HCT116 (cell line): ENCODE results near the gene RFLNA. TPM values are rescaled to one million over a fixed set of nuclear protein-coding genes. Genes with fewer than 3 reads are reported as not detected.

Experiments used
- ATAC-seq: fragments of 200-7000 bp; cut with Tn5 transposase; 2 replicates; pipeline ENCODE4 v1.9.1; 2020; ENCODE audit warnings: mild to moderate bottlenecking, moderate library complexity
- BruUV-seq: library from RNA; stranded (reverse); fragments of 400-500 nt; replicated peaks from 2 replicates; lab custom pipeline; 2021; lab: Mats Ljungman, UMichigan
- CTCF ChIA-PET: fragments of 300-600 bp; sonication (Branson Sonifier 250); formaldehyde crosslinking; loops from one replicate; lab custom pipeline; 2021; ENCODE audit warnings: antibody characterized with exemption; lab: Charles Lee
- POLR2A ChIA-PET: fragments of 300-600, 350-600 bp; sonication (Branson Sonifier 250); formaldehyde crosslinking; loops from one replicate; lab custom pipeline; 2021; ENCODE audit warnings: antibody characterized with exemption; lab: Charles Lee
- RAD21 ChIA-PET, 2 experiments: fragments of 300-600 bp; sonication (Branson Sonifier 250); formaldehyde crosslinking; loops; one replicate each; lab custom pipeline; 2023; ENCODE audit warnings: low total read pairs in 2 of 2; ENCODE audit not compliant: uncharacterized antibody in 2 of 2, unreplicated experiment in 2 of 2, low non-redundant PET in 1 of 2; lab: Charles Lee
- DNase-seq: peaks from one replicate; pipeline ENCODE4 v3.0.0-alpha.2; 2010; ENCODE audit warnings: low read depth, low spot score
- H2AFZ ChIP-seq: fragments of 200-600 bp; shearing (Covaris generic), sonication (generic); 2 replicates; pipeline ENCODE4 v1.6.1; 2017; ENCODE audit warnings: low read depth, mixed run types, mixed read lengths, antibody characterized with exemption, low read length; ENCODE audit not compliant: poor library complexity, severe bottlenecking
- H3K27ac ChIP-seq: 2 replicates; pipeline ENCODE4 v1.5.1; 2012; ENCODE audit warnings: low read depth, low read length
- H3K27me3 ChIP-seq: fragments of 200-600 bp; sonication (generic); 2 replicates; pipeline ENCODE4 v1.6.1; 2016; ENCODE audit warnings: mixed run types, low read length, mixed read lengths; ENCODE audit not compliant: insufficient read depth
- H3K36me3 ChIP-seq, 2 experiments: fragments of 200-500 bp in 1 of 2; fragments of 200-600 bp in 1 of 2; sonication (Bioruptor generic) in 1 of 2; sonication (generic) in 1 of 2; 2 replicates each; pipeline versions ENCODE4 v1.5.1 to v1.6.1; 2014 to 2016; ENCODE audit warnings: low read length in 2 of 2, inconsistent platforms in 1 of 2, mixed read lengths in 1 of 2, mixed run types in 1 of 2; ENCODE audit not compliant: insufficient read depth in 2 of 2, control insufficient read depth in 1 of 2
- H3K4me1 ChIP-seq, 2 experiments: fragments of 200-600 bp in 1 of 2; sonication (generic) in 1 of 2; 2 replicates each; pipeline versions ENCODE4 v1.5.1 to v1.6.1; 2012 to 2017; ENCODE audit warnings: low read length in 2 of 2, inconsistent platforms in 1 of 2, mild to moderate bottlenecking in 1 of 2, mixed read lengths in 1 of 2, mixed run types in 1 of 2, moderate library complexity in 1 of 2; ENCODE audit not compliant: insufficient read depth in 2 of 2, control insufficient read depth in 1 of 2
- H3K4me2 ChIP-seq: fragments of 200-600 bp; sonication (generic); 2 replicates; pipeline ENCODE4 v1.6.1; 2017; ENCODE audit warnings: mixed run types, low read length, mixed read lengths
- H3K4me3 ChIP-seq, 2 experiments: fragments of 200-600 bp in 1 of 2; sonication (generic) in 1 of 2; replicated peaks in 1 of 2; 2 replicates each; pipeline ENCODE4 v1.5.1; 2011 to 2016; ENCODE audit warnings: low read length in 2 of 2, control low read depth in 1 of 2, low read depth in 1 of 2, mild to moderate bottlenecking in 1 of 2, mixed read lengths in 1 of 2, mixed run types in 1 of 2
- H3K79me2 ChIP-seq: fragments of 200-600 bp; sonication (generic); 2 replicates; pipeline ENCODE4 v1.6.1; 2017; ENCODE audit warnings: mild to moderate bottlenecking, mixed run types, low read length, moderate library complexity, mixed read lengths; ENCODE audit not compliant: insufficient read depth
- H3K9ac ChIP-seq: fragments of 200-600 bp; sonication (generic); 2 replicates; pipeline ENCODE4 v1.6.1; 2016; ENCODE audit warnings: low read length, mixed read lengths
- H3K9me2 ChIP-seq: fragments of 200-600 bp; sonication (generic), shearing (Covaris generic); 2 replicates; pipeline ENCODE4 v1.6.1; 2017; ENCODE audit warnings: mixed run types, mild to moderate bottlenecking, moderate library complexity; ENCODE audit not compliant: insufficient read depth
- H3K9me3 ChIP-seq, 2 experiments: fragments of 200-500 bp in 1 of 2; fragments of 200-600 bp in 1 of 2; sonication (Bioruptor generic) in 1 of 2; sonication (generic) in 1 of 2; 2 replicates each; pipeline ENCODE4 v1.6.1; 2014 to 2017; ENCODE audit warnings: low read length in 2 of 2, mixed read lengths in 2 of 2, inconsistent platforms in 1 of 2, low read depth in 1 of 2, mild to moderate bottlenecking in 1 of 2, mixed run types in 1 of 2, moderate library complexity in 1 of 2; ENCODE audit not compliant: control insufficient read depth in 1 of 2, insufficient read depth in 1 of 2
- H4K20me1 ChIP-seq: fragments of 200-600 bp; sonication (generic), shearing (Covaris generic); 2 replicates; pipeline ENCODE4 v1.6.1; 2017; ENCODE audit warnings: mixed run types, mild to moderate bottlenecking, moderate library complexity; ENCODE audit not compliant: insufficient read depth
- CEBPB ChIP-seq: IDR thresholded peaks from 2 replicates; pipeline ENCODE4 v1.6.1; 2012; ENCODE audit warnings: low read depth
- EGR1 ChIP-seq: IDR thresholded peaks from 2 replicates; pipeline ENCODE4 v1.6.1; 2012; ENCODE audit warnings: low read depth
- EZH2 ChIP-seq: fragments of 200-600 bp; sonication (generic); IDR thresholded peaks from 2 replicates; pipeline ENCODE4 v1.6.1; 2017; ENCODE audit warnings: antibody characterized with exemption, mixed run types
- JUND ChIP-seq: IDR thresholded peaks from 2 replicates; pipeline ENCODE4 v1.6.1; 2012
- POLR2AphosphoS5 ChIP-seq: IDR thresholded peaks from 2 replicates; pipeline ENCODE4 v1.6.1; 2011; ENCODE audit warnings: mild to moderate bottlenecking, low read depth, low read length, moderate library complexity
- RAD21 ChIP-seq: IDR thresholded peaks from 2 replicates; pipeline ENCODE4 v1.6.1; 2012; ENCODE audit warnings: low read depth, mild to moderate bottlenecking
- SP1 ChIP-seq: IDR thresholded peaks from 2 replicates; pipeline ENCODE4 v1.6.1; 2012; ENCODE audit warnings: low read depth
- SRF ChIP-seq: IDR thresholded peaks from 2 replicates; pipeline ENCODE4 v1.6.1; 2012; ENCODE audit warnings: low read depth
- TCF7L2 ChIP-seq: IDR thresholded peaks from 2 replicates; pipeline ENCODE4 v1.7.0; 2011; ENCODE audit warnings: borderline replicate concordance, inconsistent platforms; ENCODE audit not compliant: insufficient read depth, insufficient read length; ENCODE audit errors: extremely low read depth
- YY1 ChIP-seq: IDR thresholded peaks from 2 replicates; pipeline ENCODE4 v1.6.1; 2011; ENCODE audit warnings: low read length, low read depth, moderate library complexity, mild to moderate bottlenecking; ENCODE audit not compliant: insufficient replicate concordance; ENCODE audit errors: extremely low read depth
- ZFX ChIP-seq: fragments of 450-650 bp; IDR thresholded peaks from 2 replicates; pipeline ENCODE4 v1.6.1; 2017
- intact Hi-C: fragments of 100-400 bp; cut with micrococcal nuclease; formaldehyde crosslinking; loops from 2 replicates; pipeline ENCODE4 v1.10.0; 2022
- total RNA-seq: library from RNA; stranded (reverse); gene quantifications from one replicate; pipeline ENCODE4 v1.2.1, GENCODE V29; 2021; ENCODE audit not compliant: unreplicated experiment
- TF ChIP-seq, protein P1 (sequence below): IDR thresholded peaks from 2 replicates; pipeline ENCODE4 v1.6.1; 2012
- TF ChIP-seq, protein P2 (sequence below), 3 experiments: fragments of 200-600 bp in 1 of 3; sonication (generic) in 1 of 3; IDR thresholded peaks in 2 of 3; conservative IDR thresholded peaks in 1 of 3; 2 replicates each; pipeline ENCODE4 v1.5.1; 2012 to 2017; ENCODE audit warnings: low read depth in 2 of 3, low read length in 2 of 3, antibody characterized with exemption in 1 of 3, borderline replicate concordance in 1 of 3, control low read depth in 1 of 3, mild to moderate bottlenecking in 1 of 3, mixed read lengths in 1 of 3, mixed run types in 1 of 3, moderate library complexity in 1 of 3; ENCODE audit not compliant: insufficient read depth in 1 of 3
- TF ChIP-seq, protein P3 (sequence below): IDR thresholded peaks from 2 replicates; pipeline ENCODE4 v1.6.1; 2011; ENCODE audit warnings: mild to moderate bottlenecking, low read length, moderate library complexity; ENCODE audit not compliant: insufficient replicate concordance; ENCODE audit errors: extremely low read depth
- TF ChIP-seq, protein P4 (sequence below): IDR thresholded peaks from 2 replicates; pipeline ENCODE4 v1.6.1; 2012; ENCODE audit warnings: low read depth

The RFLNA gene
- total RNA-seq, 1 experiment from 2014 or later, result not detected

DNA sequence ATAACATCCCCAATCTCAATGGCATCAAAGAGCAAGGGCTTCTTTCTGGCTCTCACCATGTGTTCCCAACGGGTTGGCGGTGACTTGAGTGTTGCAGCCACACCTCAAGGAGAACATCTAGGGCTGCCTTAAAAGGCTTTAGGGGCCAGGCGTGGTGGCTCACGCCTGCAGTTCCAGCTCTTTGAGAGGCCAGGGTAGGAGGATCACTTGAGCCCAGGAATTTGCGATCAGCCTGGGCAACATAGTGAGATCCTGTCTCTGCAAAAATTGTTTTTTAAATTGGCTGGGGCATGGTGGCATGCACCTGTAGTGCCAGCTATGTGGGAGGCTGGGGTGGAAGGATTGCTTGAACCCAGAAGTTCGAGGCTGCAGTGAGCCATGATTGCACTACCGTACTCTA lies 14.9 kb downstream of the RFLNA start:
- TF ChIP-seq EGR1 (no peak), JUND (no peak), EZH2 (no peak), YY1 (no peak), TCF7L2 (no peak), ZFX (no peak), SRF (no peak), RAD21 (no peak), POLR2AphosphoS5 (no peak), SP1 (no peak), CEBPB (no peak)
- TF ChIP-seq, protein P1, sequence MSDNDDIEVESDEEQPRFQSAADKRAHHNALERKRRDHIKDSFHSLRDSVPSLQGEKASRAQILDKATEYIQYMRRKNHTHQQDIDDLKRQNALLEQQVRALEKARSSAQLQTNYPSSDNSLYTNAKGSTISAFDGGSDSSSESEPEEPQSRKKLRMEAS, result no peak
- TF ChIP-seq, protein P2, sequence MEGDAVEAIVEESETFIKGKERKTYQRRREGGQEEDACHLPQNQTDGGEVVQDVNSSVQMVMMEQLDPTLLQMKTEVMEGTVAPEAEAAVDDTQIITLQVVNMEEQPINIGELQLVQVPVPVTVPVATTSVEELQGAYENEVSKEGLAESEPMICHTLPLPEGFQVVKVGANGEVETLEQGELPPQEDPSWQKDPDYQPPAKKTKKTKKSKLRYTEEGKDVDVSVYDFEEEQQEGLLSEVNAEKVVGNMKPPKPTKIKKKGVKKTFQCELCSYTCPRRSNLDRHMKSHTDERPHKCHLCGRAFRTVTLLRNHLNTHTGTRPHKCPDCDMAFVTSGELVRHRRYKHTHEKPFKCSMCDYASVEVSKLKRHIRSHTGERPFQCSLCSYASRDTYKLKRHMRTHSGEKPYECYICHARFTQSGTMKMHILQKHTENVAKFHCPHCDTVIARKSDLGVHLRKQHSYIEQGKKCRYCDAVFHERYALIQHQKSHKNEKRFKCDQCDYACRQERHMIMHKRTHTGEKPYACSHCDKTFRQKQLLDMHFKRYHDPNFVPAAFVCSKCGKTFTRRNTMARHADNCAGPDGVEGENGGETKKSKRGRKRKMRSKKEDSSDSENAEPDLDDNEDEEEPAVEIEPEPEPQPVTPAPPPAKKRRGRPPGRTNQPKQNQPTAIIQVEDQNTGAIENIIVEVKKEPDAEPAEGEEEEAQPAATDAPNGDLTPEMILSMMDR (IDR thresholded peaks at IDR 0.05 in 2 of 3, conservative IDR thresholded peaks at IDR 0.05 in 1 of 3; ENCODE audit: borderline replicate concordance in 1 of 3, insufficient read depth in 1 of 3, low read depth in 2 of 3, low read length in 2 of 3), result no peak
- TF ChIP-seq, protein P3, sequence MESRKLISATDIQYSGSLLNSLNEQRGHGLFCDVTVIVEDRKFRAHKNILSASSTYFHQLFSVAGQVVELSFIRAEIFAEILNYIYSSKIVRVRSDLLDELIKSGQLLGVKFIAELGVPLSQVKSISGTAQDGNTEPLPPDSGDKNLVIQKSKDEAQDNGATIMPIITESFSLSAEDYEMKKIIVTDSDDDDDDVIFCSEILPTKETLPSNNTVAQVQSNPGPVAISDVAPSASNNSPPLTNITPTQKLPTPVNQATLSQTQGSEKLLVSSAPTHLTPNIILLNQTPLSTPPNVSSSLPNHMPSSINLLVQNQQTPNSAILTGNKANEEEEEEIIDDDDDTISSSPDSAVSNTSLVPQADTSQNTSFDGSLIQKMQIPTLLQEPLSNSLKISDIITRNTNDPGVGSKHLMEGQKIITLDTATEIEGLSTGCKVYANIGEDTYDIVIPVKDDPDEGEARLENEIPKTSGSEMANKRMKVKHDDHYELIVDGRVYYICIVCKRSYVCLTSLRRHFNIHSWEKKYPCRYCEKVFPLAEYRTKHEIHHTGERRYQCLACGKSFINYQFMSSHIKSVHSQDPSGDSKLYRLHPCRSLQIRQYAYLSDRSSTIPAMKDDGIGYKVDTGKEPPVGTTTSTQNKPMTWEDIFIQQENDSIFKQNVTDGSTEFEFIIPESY, result no peak
- TF ChIP-seq, protein P4, sequence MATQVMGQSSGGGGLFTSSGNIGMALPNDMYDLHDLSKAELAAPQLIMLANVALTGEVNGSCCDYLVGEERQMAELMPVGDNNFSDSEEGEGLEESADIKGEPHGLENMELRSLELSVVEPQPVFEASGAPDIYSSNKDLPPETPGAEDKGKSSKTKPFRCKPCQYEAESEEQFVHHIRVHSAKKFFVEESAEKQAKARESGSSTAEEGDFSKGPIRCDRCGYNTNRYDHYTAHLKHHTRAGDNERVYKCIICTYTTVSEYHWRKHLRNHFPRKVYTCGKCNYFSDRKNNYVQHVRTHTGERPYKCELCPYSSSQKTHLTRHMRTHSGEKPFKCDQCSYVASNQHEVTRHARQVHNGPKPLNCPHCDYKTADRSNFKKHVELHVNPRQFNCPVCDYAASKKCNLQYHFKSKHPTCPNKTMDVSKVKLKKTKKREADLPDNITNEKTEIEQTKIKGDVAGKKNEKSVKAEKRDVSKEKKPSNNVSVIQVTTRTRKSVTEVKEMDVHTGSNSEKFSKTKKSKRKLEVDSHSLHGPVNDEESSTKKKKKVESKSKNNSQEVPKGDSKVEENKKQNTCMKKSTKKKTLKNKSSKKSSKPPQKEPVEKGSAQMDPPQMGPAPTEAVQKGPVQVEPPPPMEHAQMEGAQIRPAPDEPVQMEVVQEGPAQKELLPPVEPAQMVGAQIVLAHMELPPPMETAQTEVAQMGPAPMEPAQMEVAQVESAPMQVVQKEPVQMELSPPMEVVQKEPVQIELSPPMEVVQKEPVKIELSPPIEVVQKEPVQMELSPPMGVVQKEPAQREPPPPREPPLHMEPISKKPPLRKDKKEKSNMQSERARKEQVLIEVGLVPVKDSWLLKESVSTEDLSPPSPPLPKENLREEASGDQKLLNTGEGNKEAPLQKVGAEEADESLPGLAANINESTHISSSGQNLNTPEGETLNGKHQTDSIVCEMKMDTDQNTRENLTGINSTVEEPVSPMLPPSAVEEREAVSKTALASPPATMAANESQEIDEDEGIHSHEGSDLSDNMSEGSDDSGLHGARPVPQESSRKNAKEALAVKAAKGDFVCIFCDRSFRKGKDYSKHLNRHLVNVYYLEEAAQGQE, result no peak
- Histone ChIP-seq H3K27me3 (no peaks in the 10 kb centered on the region), H4K20me1 (no peaks in the 10 kb centered on the region), H3K9ac (no peak overlapping the region), H3K4me3 (no peak overlapping the region), H3K79me2 (no peaks in the 10 kb centered on the region), H2AFZ (no peak overlapping the region), H3K9me2 (no peaks in the 10 kb centered on the region), H3K36me3 (no peaks in the 10 kb centered on the region), H3K4me2 (no peak overlapping the region), H3K9me3 (no peaks in the 10 kb centered on the region), H3K4me1 (no peaks in the 10 kb centered on the region), H3K27ac (no peak overlapping the region)
- ChIA-PET POLR2A (no interaction called here), CTCF (interaction anchor here (0.7 kb wide), 1 partner anchor 253 kb away, joined by 5 read pairs; no protein-coding TSS in a partner anchor), RAD21 (no interaction called here)
- BruUV-seq, result no TSS peak
- DNase-seq (no peak), ATAC-seq (no peak)
- intact Hi-C loops, result no loop called here
